SHP77 treated with DMSO at 0.1 percent for 48 hours (cell line): Measurements from ENCODE around the gene ARPP21.
A peak's percentile ranks its signal among the peaks of the same experiment; 100 is the strongest.

ENCODE experiments used
- DNase-seq: peaks from one replicate; lab custom pipeline; 2025; lab: John Stamatoyannopoulos, UW

The ARPP21 gene

DNA sequence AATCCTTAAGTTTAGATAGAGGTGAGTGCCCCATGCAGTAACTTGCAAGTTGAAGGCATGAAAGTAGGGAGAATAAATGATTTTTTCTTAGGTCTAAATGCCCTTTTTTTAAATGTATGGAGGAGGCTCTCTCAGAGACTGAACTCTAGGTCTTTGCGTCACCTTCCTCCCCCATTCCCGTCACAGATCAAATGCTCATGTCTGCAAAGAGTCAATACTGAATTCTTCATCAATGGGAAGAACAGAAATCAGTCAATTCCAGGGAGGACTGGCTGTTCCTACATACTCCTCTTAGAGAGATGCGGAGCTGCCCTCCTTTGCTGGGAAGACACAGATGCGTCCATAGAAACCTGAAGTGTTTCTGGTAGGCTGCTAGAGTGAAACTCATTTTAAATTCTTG, 98.2 kb downstream of the ARPP21 start:
- DNase-seq, result no peak

DNA sequence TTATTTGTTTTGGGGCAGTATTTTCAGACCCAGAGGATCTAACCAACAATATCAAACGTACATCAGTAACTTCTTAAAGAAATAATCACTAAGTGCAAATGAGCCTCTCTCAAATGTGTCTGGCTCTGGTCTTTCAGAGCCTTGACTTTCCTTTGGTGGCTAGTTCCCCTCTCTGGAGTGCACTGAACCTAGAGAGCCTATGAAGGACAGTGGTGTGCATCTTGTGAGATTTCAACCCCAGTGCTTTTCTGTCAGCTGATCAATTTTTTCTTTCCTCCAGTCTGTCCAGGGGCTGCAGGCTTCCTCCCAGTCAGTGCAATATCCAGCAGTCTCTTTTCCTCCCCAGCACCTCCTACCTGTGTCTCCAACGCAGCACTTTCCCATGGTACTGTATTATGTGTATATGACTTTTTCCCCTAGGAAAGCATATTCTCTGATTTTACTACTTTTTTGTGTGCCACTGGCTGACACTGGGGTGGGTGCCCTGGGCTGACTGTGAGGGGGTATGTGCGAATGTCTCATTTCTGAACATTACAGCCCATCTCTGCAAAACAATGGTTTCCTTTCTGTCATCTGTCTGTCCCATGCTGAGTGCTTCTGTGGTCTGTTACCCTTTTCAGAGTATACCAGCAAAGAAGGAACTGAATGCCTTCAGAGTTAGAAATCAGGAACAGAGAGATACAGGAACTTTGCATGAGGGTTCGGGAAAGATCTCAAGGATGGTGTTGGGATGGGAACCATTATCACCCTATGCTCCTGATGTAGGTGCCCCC, 98.8 kb downstream of the ARPP21 start:
- DNase-seq, result no peak

- no peak for DNase-seq
Observed at GRCh38 chr3:35739181-35739809, 100.0 kb downstream of the ARPP21 start.

DNA sequence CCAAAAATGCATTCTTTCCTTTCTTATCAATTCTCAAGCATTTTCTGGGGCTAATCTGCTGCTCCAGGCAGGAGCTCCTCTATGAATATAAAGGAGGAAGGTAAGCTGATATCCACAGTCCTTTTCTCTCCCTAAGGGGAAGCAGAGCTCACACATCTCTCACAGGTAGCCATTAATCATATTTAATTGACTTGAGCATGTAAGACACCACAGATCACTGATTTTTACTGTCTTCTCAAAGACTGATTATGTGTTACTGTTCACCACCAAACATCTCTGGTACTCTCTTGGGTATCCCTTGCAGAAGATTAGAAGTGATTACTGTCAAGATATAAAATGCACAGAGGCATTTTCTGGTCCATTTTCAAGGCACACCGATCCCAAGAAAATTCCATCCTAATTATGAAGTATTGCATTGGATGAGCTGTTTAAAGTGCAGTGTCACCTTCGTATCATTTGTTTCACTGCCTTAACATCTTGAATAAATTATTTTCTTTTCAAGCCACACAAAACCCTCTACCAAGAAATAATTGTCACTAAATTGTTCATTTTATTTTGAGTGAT, 100.7 kb downstream of the ARPP21 start:
- DNase-seq, result no peak

GRCh38 chr3:35743218-35743617, 103.9 kb downstream of the ARPP21 start:
- DNase-seq, result no peak

DNA sequence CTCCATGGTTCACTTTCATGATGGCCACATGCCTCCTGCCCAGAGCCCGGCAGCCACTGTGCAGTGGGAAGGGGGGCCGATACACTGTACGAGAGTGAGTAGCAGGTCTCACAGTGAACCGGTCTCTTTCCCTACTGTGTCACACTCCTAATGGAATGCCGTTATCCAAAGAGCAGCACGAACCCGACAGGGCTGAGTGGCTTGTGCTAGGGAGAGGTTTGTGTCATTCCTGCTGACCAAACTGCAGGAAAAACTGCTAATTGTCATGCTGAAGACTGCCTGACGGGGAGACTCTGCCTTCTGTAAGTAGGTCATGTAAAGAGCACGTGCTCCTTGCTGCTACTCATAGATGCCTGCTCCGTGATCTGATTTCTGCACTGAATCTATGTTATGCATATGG, 105.1 kb downstream of the ARPP21 start:
- DNase-seq, result no peak

DNA sequence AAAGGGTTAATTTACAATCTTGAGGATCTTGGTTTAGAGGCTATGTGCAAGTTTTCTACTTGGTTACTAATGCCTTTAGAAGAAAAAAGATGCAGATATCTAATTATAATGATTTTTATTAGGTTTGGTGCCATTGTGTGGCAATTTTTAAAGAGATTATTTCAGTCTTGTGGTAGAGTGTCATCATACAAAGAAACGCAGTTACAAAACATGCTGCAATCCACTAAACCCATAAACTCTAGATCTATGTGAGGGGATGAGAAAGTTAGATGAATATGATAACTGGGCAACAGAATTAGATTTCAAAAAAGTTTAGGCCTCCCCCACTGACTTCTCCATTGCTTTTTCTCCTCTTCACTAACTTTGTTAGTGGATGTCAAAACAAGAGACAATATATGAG, 106.0 kb downstream of the ARPP21 start:
- DNase-seq, result no peak

DNA sequence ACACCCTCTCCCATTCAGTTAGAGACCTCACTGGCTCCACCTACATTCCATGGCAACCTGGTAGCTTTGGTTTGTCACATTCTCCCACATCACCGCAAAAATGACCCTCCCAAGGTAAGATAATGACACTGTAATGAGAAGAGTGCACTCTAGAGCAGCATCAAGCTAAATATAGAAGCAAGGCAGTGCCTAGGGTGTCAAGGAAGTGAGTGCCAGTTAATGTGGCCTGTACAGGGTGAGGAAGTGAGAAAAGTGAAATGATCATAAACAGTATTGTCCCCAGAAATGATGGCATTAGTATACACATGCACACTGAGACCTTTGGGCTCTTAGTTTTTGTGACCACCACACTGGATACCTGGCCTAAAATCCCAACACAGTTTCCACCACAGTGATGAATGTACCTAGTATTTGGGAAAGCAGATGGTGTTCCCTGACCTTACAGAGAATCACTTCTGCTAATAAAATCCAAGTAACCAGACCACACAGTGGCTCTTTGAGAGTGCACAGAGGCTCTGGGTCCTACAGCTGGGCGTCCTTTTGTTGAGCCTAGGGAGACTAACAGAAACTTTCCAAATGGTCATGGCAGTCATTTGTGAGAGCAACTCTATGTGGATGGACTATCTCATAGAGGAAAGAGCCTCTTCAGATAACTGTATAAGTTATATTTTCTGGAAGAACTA, 106.6 kb downstream of the ARPP21 start:
- no peak for DNase-seq

DNA sequence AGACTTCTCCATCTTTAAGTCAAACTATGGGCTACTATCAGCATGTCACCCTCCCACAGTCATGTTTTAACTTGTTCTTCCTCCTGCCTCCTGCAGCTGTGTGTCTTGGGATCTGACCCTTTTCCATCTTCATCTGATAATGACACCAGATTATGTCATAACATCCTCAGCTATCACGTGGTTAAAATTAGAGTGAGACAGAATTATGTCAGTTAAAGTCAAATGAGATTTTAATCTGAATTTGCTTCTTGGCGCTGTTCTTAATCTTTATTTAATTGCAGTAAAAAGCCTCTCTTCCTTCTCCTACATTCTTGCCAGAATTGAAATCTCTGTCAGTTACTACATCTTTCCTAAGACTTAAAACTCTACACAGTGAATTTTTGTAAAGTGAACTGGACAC, 107.2 kb downstream of the ARPP21 start:
- DNase-seq, result no peak

DNA sequence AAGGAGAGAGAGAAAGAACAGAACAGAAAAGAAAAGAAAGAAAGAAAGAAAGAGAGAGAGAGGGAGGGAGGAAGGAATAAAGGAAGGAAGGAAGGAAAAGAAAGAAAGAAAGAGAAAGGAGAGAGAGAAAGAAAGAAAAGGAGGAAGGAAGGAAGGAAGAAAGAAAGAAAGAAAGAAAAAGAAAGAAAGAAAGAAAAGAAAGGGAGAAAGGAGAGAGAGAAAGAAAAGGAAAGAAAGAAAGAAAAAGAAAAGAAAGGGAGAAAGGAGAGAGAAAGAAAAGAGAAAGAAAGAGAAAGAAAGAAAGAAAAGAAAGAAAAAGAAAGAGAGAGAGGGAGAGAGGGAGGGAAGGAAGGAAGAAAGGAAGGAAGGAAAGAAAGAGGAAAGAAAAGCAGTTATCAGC, 108.8 kb downstream of the ARPP21 start:
- no peak for DNase-seq

- DNase-seq, result no peak
Observed at GRCh38 chr3:35751207-35751606, 111.9 kb downstream of the ARPP21 start.

DNA sequence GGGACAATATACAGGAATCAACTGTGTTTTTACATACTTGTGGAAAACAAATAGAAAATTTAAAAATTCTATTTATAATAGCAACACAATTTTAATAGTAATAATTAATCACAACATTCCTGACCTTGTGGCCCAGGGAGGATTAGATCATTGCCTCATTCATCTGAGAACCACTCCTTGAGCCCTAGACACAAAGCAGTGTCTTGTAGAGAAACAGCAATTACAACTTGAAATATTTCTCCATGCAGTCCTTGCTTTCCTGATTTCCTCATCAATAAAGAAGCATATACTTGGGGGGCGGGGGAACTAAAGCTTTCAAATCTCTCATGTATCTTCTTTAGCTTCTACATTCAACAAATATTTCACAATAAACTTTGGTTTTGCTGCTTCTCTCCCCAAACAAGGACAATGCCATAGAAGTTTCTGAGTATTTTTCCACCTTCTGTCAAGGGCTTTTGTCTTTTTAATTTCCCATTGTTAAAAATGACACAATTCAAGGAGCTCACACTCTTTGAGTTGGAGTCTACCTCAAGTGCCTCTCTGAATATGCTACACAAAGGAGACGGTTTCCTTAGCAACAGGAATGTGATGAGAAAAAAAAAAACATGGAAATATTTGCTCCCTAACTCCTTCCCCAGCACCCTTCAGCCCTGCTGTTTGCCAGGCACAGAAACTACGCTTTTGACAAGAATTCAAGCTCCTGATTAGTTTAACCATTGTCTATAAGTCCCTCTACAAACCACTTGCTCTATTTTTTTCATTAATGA, 118.8 kb downstream of the ARPP21 start:
- no peak for DNase-seq

DNA sequence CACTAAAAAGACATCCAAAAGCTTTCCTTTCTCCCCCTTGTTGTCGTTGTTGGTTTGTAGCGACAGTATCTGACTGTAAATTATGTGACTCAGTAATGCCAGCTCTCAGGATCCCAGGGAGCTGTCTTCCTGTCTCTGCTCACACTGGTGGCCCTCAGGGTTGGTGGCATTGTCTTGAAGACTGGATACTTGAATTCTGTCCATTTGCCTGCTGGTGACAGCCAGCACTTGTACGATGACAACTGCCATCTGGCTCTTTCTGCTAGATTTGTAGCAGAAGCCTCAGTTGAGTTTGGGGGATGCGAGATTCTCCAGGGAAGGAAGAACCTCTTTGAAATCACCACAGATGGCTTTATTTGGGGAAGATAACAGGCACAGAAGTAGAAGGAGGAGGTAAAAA, 120.8 kb downstream of the ARPP21 start:
- DNase-seq, result no peak

DNA sequence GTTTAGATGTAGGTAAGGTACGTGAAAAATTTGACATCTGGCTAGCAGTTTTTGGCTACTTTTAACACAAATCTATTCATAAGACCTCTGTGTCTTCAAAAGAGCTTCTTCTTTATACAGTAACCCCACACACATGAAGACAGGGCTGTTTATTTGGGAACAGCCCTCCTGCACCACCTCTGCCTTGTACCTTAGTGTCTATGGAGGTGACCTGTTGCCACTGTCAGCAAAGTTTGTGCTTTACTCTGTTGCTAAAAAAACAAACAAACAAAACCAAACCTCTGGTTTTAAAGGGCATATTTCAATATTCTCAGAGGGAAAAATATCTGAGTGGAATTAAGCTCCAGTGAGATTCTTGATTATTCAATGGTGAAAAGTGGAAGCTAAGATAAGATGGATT, 122.0 kb downstream of the ARPP21 start:
- DNase-seq, result no peak

- DNase-seq, result peak; percentile 28
Observed at GRCh38 chr3:35772381-35773015, 133.2 kb downstream of the ARPP21 start.

- DNase-seq, result no peak
Observed at GRCh38 chr3:35773417-35773816, 134.1 kb downstream of the ARPP21 start.

GRCh38 chr3:35776346-35776745, 137.0 kb downstream of the ARPP21 start:
- DNase-seq, result no peak

GRCh38 chr3:35777065-35777464, 137.7 kb downstream of the ARPP21 start:
- no peak for DNase-seq

DNA sequence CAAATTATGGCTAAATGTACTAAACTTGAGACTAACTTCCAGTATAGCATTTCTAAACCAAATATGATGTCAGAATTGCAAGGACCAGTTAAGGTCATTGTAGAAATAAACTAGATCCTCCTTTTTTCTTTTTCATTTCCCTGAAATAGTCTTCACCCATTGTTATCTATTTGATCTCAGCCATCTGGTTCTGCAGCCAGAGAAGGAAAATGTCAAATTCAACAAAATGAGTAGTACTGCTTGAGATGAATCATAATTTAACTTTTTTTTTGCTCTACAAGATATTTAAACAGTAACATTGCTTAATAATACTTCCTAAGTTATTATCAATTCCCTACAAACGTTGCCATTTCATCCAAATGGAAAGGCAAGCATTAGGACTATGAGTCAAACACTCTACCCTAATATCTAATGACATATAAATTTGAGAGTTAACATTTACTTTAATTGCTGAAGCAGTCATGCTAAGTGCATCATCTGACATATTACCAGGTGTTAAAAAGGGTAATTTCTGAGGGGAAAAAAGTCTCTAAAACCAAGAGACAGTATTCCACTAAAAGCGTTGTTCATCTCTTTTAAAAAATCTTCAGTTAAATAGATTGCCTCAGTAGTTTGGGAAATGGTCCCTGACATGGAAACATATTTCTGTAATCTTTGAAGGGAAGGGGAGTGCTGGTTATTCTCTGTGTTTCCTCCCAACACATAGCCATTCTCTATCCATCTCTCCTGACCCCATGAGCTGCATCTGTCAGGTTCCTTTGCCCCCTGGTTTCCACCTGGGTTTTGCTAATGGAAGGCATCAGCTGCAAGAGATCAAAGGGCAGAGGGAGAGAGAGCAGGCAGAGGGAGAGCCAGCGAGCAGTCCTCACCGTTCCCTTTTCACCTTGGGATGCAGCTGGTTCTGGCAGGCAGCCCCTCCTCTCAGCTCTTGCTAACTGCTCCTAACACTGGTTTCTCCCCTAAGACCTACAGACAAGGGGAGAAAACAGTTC, 138.5 kb downstream of the ARPP21 start:
- no peak for DNase-seq

DNA sequence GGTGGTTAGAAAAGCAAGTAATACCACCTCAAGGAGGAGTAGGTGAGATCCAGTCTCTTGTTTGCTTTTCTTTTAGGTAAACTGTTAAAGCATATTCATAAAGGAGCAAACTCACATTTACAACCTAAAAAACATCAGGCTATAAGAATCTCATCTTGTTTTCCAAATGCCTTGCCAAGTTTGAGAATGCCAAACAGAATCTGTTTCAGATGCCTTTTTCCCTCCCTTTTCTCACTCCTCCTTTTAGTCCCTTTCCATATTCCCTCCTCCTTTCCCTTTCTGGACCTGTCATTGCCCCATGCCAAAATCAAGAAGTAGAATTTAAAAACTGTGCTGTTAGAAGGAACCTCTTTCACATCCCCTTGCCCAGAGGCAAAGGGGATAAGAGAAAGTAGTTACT, 140.3 kb downstream of the ARPP21 start:
- DNase-seq, result no peak
